Heart left ventricle (tissue), 16 donors: ENCODE data around the gene TNFRSF9. TPM values are rescaled to one million over a fixed set of nuclear protein-coding genes. Genes with fewer than 3 reads are reported as not detected.

Source experiments
- ATAC-seq, 4 donors: fragments of 200-7000 bp; cut with Tn5 transposase; one replicate each; pipeline ENCODE4 v1.9.1; 2020 to 2022; ENCODE audit warnings: moderate library complexity in 4 of 4, mild to moderate bottlenecking in 3 of 4, moderate number of reproducible peaks in 1 of 4
- DNase-seq, 5 donors: peaks; one replicate each; pipeline ENCODE4 v3.0.0-alpha.2; 2020
- H3K27ac ChIP-seq, 12 donors: fragments of 200-600 bp; sonication (generic) in 4 of 12; one replicate each; pipeline versions ENCODE4 v1.5.0 to v1.8.0; 2016 to 2022; ENCODE audit warnings: mild to moderate bottlenecking in 2 of 12
- H3K27me3 ChIP-seq, 9 donors: fragments of 200-600 bp; sonication (generic) in 2 of 9; one replicate each; pipeline versions ENCODE4 v1.5.1 to v1.8.0; 2016 to 2022; ENCODE audit warnings: mild to moderate bottlenecking in 3 of 9
- H3K36me3 ChIP-seq, 9 donors: fragments of 200-600 bp; sonication (generic) in 2 of 9; one replicate each; pipeline versions ENCODE4 v1.5.0 to v1.8.0; 2018 to 2022; ENCODE audit warnings: mild to moderate bottlenecking in 2 of 9
- H3K4me1 ChIP-seq, 12 donors: fragments of 200-600 bp; sonication (generic) in 4 of 12; one replicate each; pipeline versions ENCODE4 v1.5.0 to v1.8.0; 2016 to 2022; ENCODE audit warnings: mild to moderate bottlenecking in 3 of 12
- H3K4me3 ChIP-seq, 12 donors: fragments of 200-600 bp; sonication (generic) in 4 of 12; one replicate each; pipeline versions ENCODE4 v1.5.0 to v1.8.0; 2017 to 2022; ENCODE audit warnings: mild to moderate bottlenecking in 9 of 12, moderate library complexity in 4 of 12
- H3K9me3 ChIP-seq, 12 donors: fragments of 200-600 bp; sonication (generic) in 4 of 12; one replicate each; pipeline versions ENCODE4 v1.5.0 to v1.8.0; 2016 to 2022; ENCODE audit warnings: mild to moderate bottlenecking in 1 of 12
- POLR2A ChIP-seq, 2 donors: fragments of 450-650 bp; IDR thresholded peaks; one replicate each; pipeline ENCODE4 v1.6.1; 2017; ENCODE audit warnings: antibody characterized with exemption in 2 of 2, mild to moderate bottlenecking in 2 of 2, moderate library complexity in 2 of 2
- WGBS, 4 donors: extraction: QIAGEN DNeasy Blood & Tissue Kit in 2 of 4; methylation state at CpG; one replicate each; pipeline versions ENCODE4 v1.1.5 to v1.1.7; 2013 to 2018; 5-methylcytosine and 5-hydroxymethylcytosine counted together
- intact Hi-C, 10 donors: fragments of 100-400 bp; cut with DNase I; formaldehyde crosslinking; loops; one replicate each; pipeline versions ENCODE4 v1.11.1 to v1.14.2; 2022
- polyA plus RNA-seq, 2 donors: library from polyadenylated mRNA; stranded (reverse); fragments of 200-250 nt; gene quantifications; one replicate each; pipeline ENCODE4 v1.2.3, GENCODE V29; 2013
- total RNA-seq, 9 donors: library from RNA; depleted of rRNA in 2 of 9; stranded (reverse); fragments of >200 nt in 2 of 9; fragmentation: NEBNext Ultra II Directional in 3 of 9; extraction: Animal tissue kit (Norgen Biotek cat#: 25700) in 3 of 9; gene quantifications; one replicate each; pipeline versions ENCODE4 v1.1.0 to v1.2.4, GENCODE V29; 2016 to 2023
- TF ChIP-seq, protein P1 (sequence below), 12 donors: fragments of 200-600 bp; sonication (generic) in 4 of 12; IDR thresholded peaks; one replicate each; pipeline versions ENCODE4 v1.5.0 to v1.8.0; 2018 to 2022; ENCODE audit warnings: antibody characterized with exemption in 12 of 12, mild to moderate bottlenecking in 5 of 12
- donor health status: ischemic (EF 13 %, LVEDD 7.1; RV severe dilation, severe dysfunction).
- donor health status: healthy with polysubstance abuse.
- donor health status: DM: no; HTN: yes; CAD: no.
- donor health status: DM: no; HTN: no; CAD: no.
- donor health status: ischemic (EF 25% LVEDD 6.9; RV normal size, moderate dysfunction).
- donor health status: ischemic (EF 25% LVEDD 5.7; RV mildly dilated, moderate dysfunction).
- donor health status: healthy.
- donor health status: DM: yes; HTN: yes; CAD: no.
- donor health status: ischemic (EF 35%, LVEDD 5.7; RV mildly dilated, moderate dysfunction).
- donor health status: nonischemic (EF 11% LVEDD 7.7; RV severe dilation, severe dysfunction).
- donor health status: DM: yes; HTN: yes; CAD: no.
- donor health status: PGD.
- donor health status: ischemic (EF 29% LVEDD 5.4; RV normal size, mild dysfunction).
- donor health status: nonischemic (EF 23%, LVEDD 6.1; RV moderate dilation, normal function).

The TNFRSF9 gene
- total and polyA plus RNA-seq, 11 donors, result 0.04 to 1.9 (median 0.36) TPM; not detected in 7

DNA sequence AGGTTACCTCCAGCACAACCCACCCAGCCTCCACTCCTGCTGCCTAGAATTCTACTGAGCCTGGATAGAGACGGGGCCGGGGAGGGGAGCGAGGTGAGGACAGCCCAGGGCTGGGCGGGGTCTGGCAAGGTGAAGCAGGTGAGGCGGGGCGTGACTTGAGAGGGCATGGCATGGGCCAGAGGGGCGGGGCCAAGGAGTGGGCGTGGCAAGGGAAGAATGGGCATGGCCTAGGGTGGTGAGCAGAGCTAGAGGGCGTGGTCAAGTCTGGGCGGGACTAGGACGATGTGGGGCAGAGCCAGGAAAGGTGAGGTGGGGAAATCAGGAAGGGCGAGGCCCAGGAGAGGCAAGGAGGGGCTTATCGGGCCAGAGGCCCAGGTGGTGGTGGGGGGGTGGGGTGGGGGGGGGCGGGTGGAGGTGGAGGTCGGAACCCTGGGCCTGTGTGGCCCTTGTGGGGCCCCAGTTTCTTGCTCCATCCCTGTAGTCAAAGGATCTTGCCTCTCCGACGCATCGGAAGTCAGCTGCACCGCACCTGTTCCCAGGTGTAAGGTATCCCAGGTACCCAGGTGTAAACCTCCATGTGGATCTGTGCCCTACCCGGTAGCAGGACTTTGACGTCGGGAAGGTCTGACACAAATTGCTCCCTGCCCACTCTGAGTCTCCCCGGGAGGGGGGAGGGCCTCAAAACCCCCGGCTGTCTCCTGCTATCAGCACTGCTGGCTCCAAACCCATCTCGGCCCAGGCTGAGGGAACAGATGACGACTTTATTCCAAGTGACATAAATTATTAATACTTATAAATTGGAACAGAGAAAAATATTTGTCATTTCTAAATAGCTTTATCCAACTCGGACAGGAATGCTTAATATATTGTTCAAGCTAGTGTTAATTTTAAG, 54.9 kb downstream of the TNFRSF9 start:
- Histone ChIP-seq H3K36me3 (no peaks in the 10 kb centered on the region), H3K27me3 (peaks cover 0 to 42% (median 11%) of the 10 kb centered on the region in 9 donors), H3K9me3 (no peaks in the 10 kb centered on the region), H3K27ac (no peak overlapping the region), H3K4me1 (no peaks in the 10 kb centered on the region), H3K4me3 (no peak overlapping the region)
- TF ChIP-seq POLR2A (IDR thresholded peaks at IDR 0.05), result no peak
- TF ChIP-seq, protein P1, sequence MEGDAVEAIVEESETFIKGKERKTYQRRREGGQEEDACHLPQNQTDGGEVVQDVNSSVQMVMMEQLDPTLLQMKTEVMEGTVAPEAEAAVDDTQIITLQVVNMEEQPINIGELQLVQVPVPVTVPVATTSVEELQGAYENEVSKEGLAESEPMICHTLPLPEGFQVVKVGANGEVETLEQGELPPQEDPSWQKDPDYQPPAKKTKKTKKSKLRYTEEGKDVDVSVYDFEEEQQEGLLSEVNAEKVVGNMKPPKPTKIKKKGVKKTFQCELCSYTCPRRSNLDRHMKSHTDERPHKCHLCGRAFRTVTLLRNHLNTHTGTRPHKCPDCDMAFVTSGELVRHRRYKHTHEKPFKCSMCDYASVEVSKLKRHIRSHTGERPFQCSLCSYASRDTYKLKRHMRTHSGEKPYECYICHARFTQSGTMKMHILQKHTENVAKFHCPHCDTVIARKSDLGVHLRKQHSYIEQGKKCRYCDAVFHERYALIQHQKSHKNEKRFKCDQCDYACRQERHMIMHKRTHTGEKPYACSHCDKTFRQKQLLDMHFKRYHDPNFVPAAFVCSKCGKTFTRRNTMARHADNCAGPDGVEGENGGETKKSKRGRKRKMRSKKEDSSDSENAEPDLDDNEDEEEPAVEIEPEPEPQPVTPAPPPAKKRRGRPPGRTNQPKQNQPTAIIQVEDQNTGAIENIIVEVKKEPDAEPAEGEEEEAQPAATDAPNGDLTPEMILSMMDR (IDR thresholded peaks at IDR 0.05), result no peak
- DNase-seq (no peak), ATAC-seq (peak in 1 of 4 donors; percentile 33)
- intact Hi-C loops, result no loop called here
- WGBS, 4 donors, result 22 to 30% (median 27%) methylated on average over 24 to 27 of the region's 27 CpGs

DNA sequence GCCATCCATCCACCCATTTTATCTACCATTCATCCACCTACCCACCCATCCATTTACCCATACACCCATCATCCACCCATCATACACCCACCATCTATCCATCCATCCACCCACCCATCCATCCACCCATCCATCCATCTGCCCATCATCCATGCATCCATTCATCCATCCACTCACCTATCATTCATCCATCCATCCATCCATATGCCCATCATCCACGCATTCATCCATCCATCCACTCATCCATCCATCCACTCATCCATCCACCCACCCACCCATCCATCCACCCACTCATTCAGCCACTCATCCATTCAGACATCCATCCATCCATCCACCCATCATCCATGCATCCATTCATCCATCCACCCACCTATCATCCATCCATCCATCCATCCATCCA, 55.9 kb downstream of the TNFRSF9 start:
- no peak for ATAC-seq
- Histone ChIP-seq H3K27ac (no peak overlapping the region), H3K36me3 (no peaks in the 10 kb centered on the region), H3K27me3 (peaks cover 0 to 40% (median 10%) of the 10 kb centered on the region in 9 donors), H3K4me3 (no peak overlapping the region), H3K4me1 (no peaks in the 10 kb centered on the region), H3K9me3 (no peaks in the 10 kb centered on the region)
- DNase-seq, result no peak
- TF ChIP-seq POLR2A (IDR thresholded peaks at IDR 0.05), result no peak
- TF ChIP-seq, protein P1 (IDR thresholded peaks at IDR 0.05), result no peak
- WGBS, 4 donors, result 97 to 100% (median 98%) methylated on average over 1 of the region's 1 CpG
- intact Hi-C loops, result no loop called here

DNA sequence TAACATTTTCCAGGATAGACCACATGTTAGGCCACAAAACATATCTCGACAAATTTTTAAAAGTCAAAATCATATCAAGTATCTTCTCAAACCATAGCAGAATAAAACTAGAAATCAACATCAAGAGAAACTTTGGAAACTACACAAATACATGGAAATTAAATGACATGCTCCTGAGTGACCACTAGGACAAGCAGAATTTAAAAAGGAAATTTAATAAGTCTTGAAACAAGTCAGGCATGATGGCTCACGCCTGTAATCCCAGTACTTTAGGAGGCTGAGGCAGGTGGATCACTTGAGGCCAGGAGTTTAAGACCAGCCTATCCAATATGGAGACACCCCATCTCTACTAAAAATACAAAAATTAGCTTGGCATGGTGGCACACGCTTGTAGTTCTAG, 61.4 kb downstream of the TNFRSF9 start:
- TF ChIP-seq POLR2A (IDR thresholded peaks at IDR 0.05), result no peak
- TF ChIP-seq, protein P1 (IDR thresholded peaks at IDR 0.05), result peak in 2 of 12 donors; percentile 17 to 28
- intact Hi-C loops, result no loop called here
- Histone ChIP-seq H3K27ac (no peak overlapping the region), H3K9me3 (peaks cover 0 to 24% (median 8%) of the 10 kb centered on the region in 12 donors), H3K4me1 (no peaks in the 10 kb centered on the region), H3K36me3 (no peaks in the 10 kb centered on the region), H3K4me3 (no peak overlapping the region), H3K27me3 (no peaks in the 10 kb centered on the region)
- no peak for ATAC-seq
- no peak for DNase-seq
- WGBS, 4 donors, result 81 to 88% (median 85%) methylated on average over 3 of the region's 3 CpGs

DNA sequence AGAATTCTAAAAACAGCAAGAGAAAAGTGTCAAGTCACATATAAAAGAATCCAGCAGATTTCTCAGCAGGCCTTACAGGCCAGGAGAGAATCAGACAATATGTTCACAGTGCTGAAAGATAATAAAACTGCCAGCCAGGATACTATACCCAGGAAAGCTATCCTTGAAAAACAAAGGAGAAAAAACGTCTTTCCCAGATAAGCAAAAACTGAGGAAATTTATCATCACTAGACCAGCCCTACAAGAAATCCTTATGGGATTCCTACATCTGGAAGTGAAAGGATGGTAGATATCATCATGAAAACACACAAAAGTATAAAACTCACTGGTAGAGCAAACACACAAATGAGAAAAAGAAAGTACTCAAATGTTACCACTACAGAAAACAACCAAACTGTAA, 62.6 kb downstream of the TNFRSF9 start:
- Histone ChIP-seq H3K27me3 (no peaks in the 10 kb centered on the region), H3K4me3 (no peak overlapping the region), H3K27ac (no peak overlapping the region), H3K36me3 (no peaks in the 10 kb centered on the region), H3K4me1 (no peaks in the 10 kb centered on the region), H3K9me3 (peaks cover 0 to 24% (median 8%) of the 10 kb centered on the region in 12 donors)
- intact Hi-C loops, result no loop called here
- ATAC-seq, result no peak
- DNase-seq, result no peak
- TF ChIP-seq, protein P1 (IDR thresholded peaks at IDR 0.05), result no peak
- no peak for TF ChIP-seq POLR2A (IDR thresholded peaks at IDR 0.05)
- 36 to 45% (median 40%) methylated on average over 1 of the region's 1 CpG for WGBS, 4 donors
